Daoy (cell line): ENCODE results near the gene PKP1. TPM values are rescaled to one million over a fixed set of nuclear protein-coding genes. Genes with fewer than 3 reads are reported as not detected.
A peak's percentile ranks its signal among the peaks of the same experiment; 100 is the strongest.

Source experiments
- DNase-seq: peaks from one replicate; pipeline ENCODE4 v3.0.0-alpha.2; 2015; ENCODE audit warnings: low read depth
- total RNA-seq: library from RNA; depleted of rRNA; stranded (reverse); fragments of >200 nt; shearing (Covaris generic); gene quantifications from 2 replicates; pipeline ENCODE4 v1.2.3, GENCODE V29; 2014

PKP1 gene
- total RNA-seq, 1 experiment from 2014 or later: 0.34 TPM

- no peak for DNase-seq
Measured at GRCh38 chr1:201279313-201279712, 4.0 kb upstream of the PKP1 start.

GRCh38 chr1:201280884-201281283 is 2.4 kb upstream of the PKP1 start:
- no peak for DNase-seq

- DNase-seq: no peak
Measured at GRCh38 chr1:201281573-201281972, 1.7 kb upstream of the PKP1 start.

- no peak for DNase-seq
Measured at GRCh38 chr1:201282216-201282615, 1.1 kb upstream of the PKP1 start.

GRCh38 chr1:201283836-201284553 is 689 bp downstream of the PKP1 start:
- DNase-seq: no peak

- no peak for DNase-seq
Measured at GRCh38 chr1:201284636-201285035, 1.3 kb downstream of the PKP1 start.

- no peak for DNase-seq
Measured at GRCh38 chr1:201285846-201286245, 2.5 kb downstream of the PKP1 start.

- no peak for DNase-seq
Measured at GRCh38 chr1:201286445-201286844, 3.1 kb downstream of the PKP1 start.

GRCh38 chr1:201288007-201288406 is 4.7 kb downstream of the PKP1 start:
- DNase-seq: no peak

- DNase-seq: no peak
Measured at GRCh38 chr1:201288765-201289164, 5.5 kb downstream of the PKP1 start.

GRCh38 chr1:201290551-201290950 is 7.2 kb downstream of the PKP1 start:
- DNase-seq: no peak

GRCh38 chr1:201291916-201292315 is 8.6 kb downstream of the PKP1 start:
- no peak for DNase-seq

GRCh38 chr1:201294876-201295275 is 11.6 kb downstream of the PKP1 start:
- no peak for DNase-seq

GRCh38 chr1:201295346-201295745 is 12.0 kb downstream of the PKP1 start:
- DNase-seq: no peak

GRCh38 chr1:201295861-201296260 is 12.6 kb downstream of the PKP1 start:
- peak; percentile 92 for DNase-seq

- no peak for DNase-seq
Measured at GRCh38 chr1:201296352-201296751, 13.0 kb downstream of the PKP1 start.

- no peak for DNase-seq
Measured at GRCh38 chr1:201298396-201299381, 15.4 kb downstream of the PKP1 start.

- peak; percentile 83 for DNase-seq
Measured at GRCh38 chr1:201299968-201300367, 16.7 kb downstream of the PKP1 start.

- no peak for DNase-seq
Measured at GRCh38 chr1:201300641-201301040, 17.3 kb downstream of the PKP1 start.

- peak; percentile 56 for DNase-seq
Measured at GRCh38 chr1:201302163-201303152, 19.2 kb downstream of the PKP1 start.

- DNase-seq: no peak
Measured at GRCh38 chr1:201304126-201304525, 20.8 kb downstream of the PKP1 start.

- DNase-seq: no peak
Measured at GRCh38 chr1:201305815-201306214, 22.5 kb downstream of the PKP1 start.
